Measurements from ENCODE around the gene ANKRD12.

Gene ANKRD12

GRCh38 chr18:9296233-9297006 lies 159.8 kb downstream of the ANKRD12 start:
- DNase-seq = peak in 1 of 2 experiments; percentile 8

DNA sequence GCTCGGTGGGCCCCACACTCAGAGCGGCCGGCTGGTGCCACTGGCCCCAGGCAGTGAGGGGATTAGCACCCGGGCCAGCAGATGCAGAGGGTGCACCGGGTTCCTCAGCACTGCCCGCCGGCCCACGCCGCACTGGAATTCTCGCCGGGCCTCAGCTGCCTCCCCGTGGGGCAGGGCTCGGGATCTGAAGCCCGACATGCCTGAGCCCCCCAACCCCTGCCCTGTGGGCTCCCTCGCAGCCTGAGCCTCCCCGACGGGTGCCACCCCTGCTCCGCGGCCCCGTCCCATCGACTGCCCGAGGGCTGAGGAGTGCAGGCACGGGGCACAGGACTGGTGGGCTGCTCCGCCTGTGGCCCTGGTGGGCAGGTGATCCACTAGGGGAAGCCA lies 160.4 kb downstream of the ANKRD12 start:
- no peak for DNase-seq

DNA sequence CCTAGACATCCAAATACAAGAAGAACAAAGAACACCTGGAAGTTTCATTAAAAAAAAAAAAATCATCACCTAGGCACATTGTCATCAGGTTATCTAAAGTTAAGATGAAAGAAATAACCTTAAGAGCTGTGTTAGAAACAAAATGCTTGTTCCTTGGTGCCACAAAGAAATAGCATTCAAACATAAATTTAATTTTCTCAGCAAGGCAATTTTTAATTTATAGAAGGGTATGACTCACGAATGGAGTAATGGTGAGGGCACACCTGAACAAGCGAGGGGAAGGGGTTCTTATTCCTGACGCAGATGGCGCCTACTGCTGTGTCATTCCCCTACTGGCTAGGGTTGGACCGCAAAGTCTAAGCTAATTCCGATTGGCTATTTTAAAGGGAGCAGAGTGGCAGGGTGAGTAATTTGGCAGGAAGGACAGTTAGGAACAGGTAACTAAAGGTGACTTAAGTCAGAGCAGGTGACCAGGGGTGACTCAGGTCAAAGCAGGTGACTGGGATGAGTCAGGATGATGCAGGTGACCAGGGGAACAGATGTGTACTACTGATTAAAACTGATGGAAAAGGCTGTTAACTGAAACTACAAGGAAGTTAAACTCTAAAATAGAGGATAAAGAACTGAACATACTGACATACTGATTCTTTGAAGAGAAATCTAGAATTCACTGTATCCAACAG lies 167.9 kb downstream of the ANKRD12 start:
- DNase-seq = no peak

DNA sequence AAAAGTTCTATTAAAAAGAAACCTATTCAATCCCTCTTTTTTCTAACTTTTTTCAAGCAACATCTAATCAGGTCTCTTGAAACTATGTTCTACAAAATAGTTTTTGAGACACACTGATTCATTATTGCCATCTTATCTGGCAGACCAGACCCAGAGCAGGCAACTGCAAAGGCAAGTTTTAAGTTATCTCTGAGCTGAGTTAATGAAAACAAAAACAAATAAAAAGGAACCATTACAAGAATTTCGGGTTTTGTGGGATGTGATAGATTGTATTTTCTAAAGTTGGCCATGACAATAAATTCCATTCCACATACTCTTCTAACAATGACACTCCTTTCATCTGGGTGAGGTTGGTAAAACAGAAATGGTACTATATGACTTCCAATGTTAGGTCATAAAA lies 182.8 kb downstream of the ANKRD12 start:
- no peak for DNase-seq

GRCh38 chr18:9321017-9321452 lies 184.5 kb downstream of the ANKRD12 start:
- peak in 1 of 2 experiments; percentile 22 for DNase-seq

- no peak for DNase-seq
These were observed 185.2 kb downstream of the ANKRD12 start for GRCh38 chr18:9321736-9322135.

GRCh38 chr18:9322744-9323143 lies 186.2 kb downstream of the ANKRD12 start:
- DNase-seq = no peak

DNA sequence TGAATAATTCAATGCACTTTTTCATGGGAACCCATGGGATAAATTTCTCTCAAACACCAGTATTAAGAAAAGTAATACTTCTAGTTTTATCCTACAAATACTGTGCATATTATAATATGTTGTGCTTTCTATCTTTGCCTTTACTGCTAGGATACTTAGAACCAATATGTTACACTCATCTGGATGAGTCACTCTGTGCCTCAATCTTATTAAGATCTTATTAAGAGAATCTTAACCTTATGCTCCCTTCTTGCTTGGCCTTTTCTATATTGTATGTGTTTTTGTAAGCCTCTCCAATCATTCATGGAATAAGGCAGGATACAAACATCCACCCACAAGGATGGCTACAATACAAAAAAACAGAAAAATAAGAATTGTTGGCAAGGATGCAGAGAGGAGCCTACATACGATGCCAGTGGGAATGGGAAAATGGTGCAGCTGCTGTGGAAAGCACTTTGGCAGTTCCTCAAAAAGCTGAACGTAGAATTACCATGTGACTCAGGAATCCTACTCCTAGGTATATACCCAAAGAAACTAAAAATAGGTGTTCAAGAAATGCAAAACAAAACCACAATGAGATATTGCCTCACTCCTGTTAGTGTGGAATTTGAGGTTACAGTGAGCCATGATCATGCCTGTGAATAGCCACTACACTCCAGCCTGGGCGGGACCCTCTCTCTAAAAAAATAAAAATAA lies 187.3 kb downstream of the ANKRD12 start:
- DNase-seq = peak in 1 of 2 experiments; percentile 6

GRCh38 chr18:9325716-9326115 lies 189.1 kb downstream of the ANKRD12 start:
- DNase-seq = no peak

DNA sequence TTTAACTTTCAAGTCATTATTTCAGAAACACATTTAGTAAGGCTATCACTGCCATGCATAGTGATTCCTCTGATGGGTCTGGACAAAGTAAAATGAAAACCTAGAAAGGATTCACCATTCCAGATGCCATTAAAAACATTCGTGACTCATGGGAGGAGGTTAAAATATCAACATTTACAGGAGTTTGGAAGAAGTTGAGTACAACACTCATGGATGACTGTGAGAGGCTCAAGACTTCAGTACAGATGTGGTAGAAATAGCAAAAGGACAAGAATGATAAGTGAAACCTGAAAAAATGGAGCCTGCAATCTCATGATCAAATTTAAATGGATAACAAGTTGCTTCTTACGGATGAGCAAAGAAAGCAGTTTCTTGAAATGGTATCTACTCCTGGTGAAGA lies 192.2 kb downstream of the ANKRD12 start:
- DNase-seq = no peak

DNA sequence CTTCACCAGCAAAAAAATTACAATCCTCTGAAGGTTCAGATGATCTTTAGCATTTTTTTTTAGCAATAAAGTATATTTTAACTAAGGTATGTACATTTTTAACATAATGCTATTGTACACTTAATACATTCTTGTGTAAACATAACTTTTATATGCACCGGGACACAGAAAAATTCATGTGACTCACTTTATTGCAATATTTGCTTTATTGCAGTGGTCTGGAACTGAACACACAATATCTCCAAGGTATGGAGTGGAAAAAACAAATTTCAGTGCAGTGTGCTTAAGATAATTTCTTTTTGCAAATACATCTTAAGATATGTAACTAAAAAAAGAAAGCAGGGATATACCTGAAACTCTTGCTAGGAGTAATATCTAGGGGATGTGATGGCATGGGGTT lies 192.9 kb downstream of the ANKRD12 start:
- DNase-seq = no peak

DNA sequence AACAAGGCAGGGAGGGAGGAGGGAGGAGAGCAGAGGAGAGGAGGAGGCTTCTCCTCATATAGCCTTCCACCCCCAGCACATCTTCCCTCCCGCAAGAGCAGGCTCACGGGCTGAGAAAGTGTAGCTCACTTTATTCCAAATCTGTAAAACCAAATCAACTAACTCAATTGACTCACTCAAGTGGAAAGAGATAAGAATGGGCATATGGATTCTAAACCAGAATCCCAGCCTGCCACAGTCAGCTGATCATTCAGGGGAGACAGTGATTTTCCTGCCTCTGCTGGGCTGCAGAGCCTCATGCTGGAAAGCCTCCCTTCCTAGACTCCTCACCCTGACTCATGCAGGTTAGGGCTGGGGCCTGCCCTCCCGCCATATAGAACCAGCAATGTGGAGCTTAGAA lies 193.8 kb downstream of the ANKRD12 start:
- DNase-seq = no peak

GRCh38 chr18:9333441-9334328 lies 197.1 kb downstream of the ANKRD12 start:
- peak in 1 of 2 experiments; percentile 52 for DNase-seq

- DNase-seq = peak; percentile 74 to 84
These were observed 197.9 kb downstream of the ANKRD12 start, which contains the start of gene TWSG1 for GRCh38 chr18:9334329-9334972. Gene TWSG1, plus strand, starts transcription at chr18:9334773. Its CDS starts 2,457 bp downstream, at chr18:9337230.

- peak in 1 of 2 experiments; percentile 47 for DNase-seq
These were observed 198.6 kb downstream of the ANKRD12 start for GRCh38 chr18:9334973-9335696.
